CD8-positive, alpha-beta memory T cell (primary cell): ENCODE results near the gene PTCSC3. TPM values are rescaled to one million over a fixed set of nuclear protein-coding genes. Genes with fewer than 3 reads are reported as not detected.

Experiments
- CTCF ChIA-PET: fragments of 350-600 bp; sonication (Branson Sonifier 250); formaldehyde crosslinking; loops from one replicate; lab custom pipeline; 2021; ENCODE audit warnings: antibody characterized with exemption; lab: Charles Lee
- POLR2A ChIA-PET: fragments of 350-600 bp; sonication (Branson Sonifier 250); formaldehyde crosslinking; loops from one replicate; lab custom pipeline; 2021; ENCODE audit warnings: antibody characterized with exemption; lab: Charles Lee
- DNase-seq, 5 donors: peaks; one replicate each; pipeline versions ENCODE4 v3.0.0 to v3.0.0-alpha.2; 2020 to 2022; ENCODE audit warnings: mixed read lengths in 1 of 5
- H3K27ac ChIP-seq: one replicate; pipeline ENCODE4 v1.7.0; 2013; ENCODE audit warnings: low read depth, mild to moderate bottlenecking, low read length, moderate library complexity
- H3K27me3 ChIP-seq: 2 replicates; pipeline ENCODE4 v1.7.0; 2013; ENCODE audit warnings: low read length, mild to moderate bottlenecking; ENCODE audit not compliant: insufficient read depth, poor library complexity, severe bottlenecking
- H3K36me3 ChIP-seq: 2 replicates; pipeline ENCODE4 v1.7.0; 2013; ENCODE audit warnings: mild to moderate bottlenecking, low read length, moderate library complexity; ENCODE audit not compliant: insufficient read depth
- H3K4me1 ChIP-seq: 2 replicates; pipeline ENCODE4 v1.7.0; 2013; ENCODE audit warnings: mild to moderate bottlenecking, low read length, moderate library complexity; ENCODE audit not compliant: insufficient read depth
- H3K4me3 ChIP-seq: 2 replicates; pipeline ENCODE4 v1.7.0; 2013; ENCODE audit warnings: mild to moderate bottlenecking, low read length
- H3K9me3 ChIP-seq: 2 replicates; pipeline ENCODE4 v1.7.0; 2013; ENCODE audit warnings: mild to moderate bottlenecking, low read length
- H3K27ac Mint-ChIP-seq, 8 donors: one replicate each; pipeline ENCODE4 v1.8.0; 2020 to 2021; ENCODE audit warnings: mixed read lengths in 8 of 8, mild to moderate bottlenecking in 6 of 8, inconsistent platforms in 3 of 8, moderate library complexity in 3 of 8
- H3K27me3 Mint-ChIP-seq, 2 donors: one replicate each; pipeline ENCODE4 v1.8.0; 2020 to 2021; ENCODE audit warnings: mixed read lengths in 2 of 2, mild to moderate bottlenecking in 1 of 2, moderate library complexity in 1 of 2
- H3K36me3 Mint-ChIP-seq, 3 donors: one replicate each; pipeline ENCODE4 v1.8.0; 2020 to 2021; ENCODE audit warnings: mixed read lengths in 3 of 3, inconsistent platforms in 1 of 3, mild to moderate bottlenecking in 1 of 3
- H3K4me1 Mint-ChIP-seq, 3 donors: one replicate each; pipeline ENCODE4 v1.8.0; 2020 to 2021; ENCODE audit warnings: mixed read lengths in 3 of 3, inconsistent platforms in 1 of 3, mild to moderate bottlenecking in 1 of 3
- H3K4me3 Mint-ChIP-seq, 7 donors: one replicate each; pipeline ENCODE4 v1.8.0; 2020 to 2021; ENCODE audit warnings: mixed read lengths in 7 of 7, mild to moderate bottlenecking in 6 of 7, moderate library complexity in 4 of 7, inconsistent platforms in 2 of 7
- H3K9me3 Mint-ChIP-seq, 5 donors: one replicate each; pipeline ENCODE4 v1.8.0; 2020 to 2022; ENCODE audit warnings: mixed read lengths in 5 of 5, mild to moderate bottlenecking in 3 of 5, moderate library complexity in 2 of 5, inconsistent platforms in 1 of 5
- polyA plus RNA-seq: library from polyadenylated mRNA; unstranded; fragments of 300-500 nt; fragmentation: Illumina TruSeq; gene quantifications from one replicate; pipeline ENCODE4 v1.2.3, GENCODE V29; 2021
- total RNA-seq, 2 experiments: library from RNA; stranded (reverse); gene quantifications; one replicate each; pipeline ENCODE4 v1.2.3, GENCODE V29; 2021

The PTCSC3 gene
- total and polyA plus RNA-seq, 3 experiments from 2014 or later, result not detected

DNA sequence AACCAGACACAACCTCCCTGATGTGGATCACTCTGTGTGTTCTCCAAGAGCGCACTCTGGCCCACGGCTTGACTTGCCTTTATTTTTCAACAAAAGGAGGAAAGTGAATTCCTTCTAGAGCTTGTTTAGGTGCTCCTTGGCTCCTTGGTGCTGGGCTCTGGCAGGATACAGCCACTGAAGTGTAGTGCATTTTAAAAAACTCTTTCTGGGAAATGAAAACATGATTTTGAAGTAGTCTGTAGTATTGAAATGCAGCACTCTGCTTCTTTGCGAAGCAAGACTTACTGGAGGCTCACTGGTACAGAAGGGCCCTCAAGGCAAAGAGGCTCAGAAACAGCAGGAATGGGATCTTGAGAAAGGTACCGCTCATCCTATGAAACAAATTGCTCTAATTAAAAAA lies 81.6 kb downstream of the PTCSC3 start:
- no peak overlapping the region for H3K27ac Mint-ChIP-seq
- H3K27me3 Mint-ChIP-seq, result peaks cover 10 to 22% of the 10 kb centered on the region in 2 donors
- Histone ChIP-seq H3K27ac (no peak overlapping the region), H3K27me3 (no peaks in the 10 kb centered on the region), H3K4me3 (no peak overlapping the region), H3K36me3 (no peaks in the 10 kb centered on the region), H3K4me1 (no peaks in the 10 kb centered on the region), H3K9me3 (no peaks in the 10 kb centered on the region)
- no peaks in the 10 kb centered on the region for H3K4me1 Mint-ChIP-seq
- no peak for DNase-seq
- POLR2A ChIA-PET, result no interaction called here
- H3K9me3 Mint-ChIP-seq, result peaks cover 0 to 5% (median 2%) of the 10 kb centered on the region in 5 donors
- CTCF ChIA-PET, result no interaction called here
- no peaks in the 10 kb centered on the region for H3K36me3 Mint-ChIP-seq
- H3K4me3 Mint-ChIP-seq, result no peak overlapping the region

DNA sequence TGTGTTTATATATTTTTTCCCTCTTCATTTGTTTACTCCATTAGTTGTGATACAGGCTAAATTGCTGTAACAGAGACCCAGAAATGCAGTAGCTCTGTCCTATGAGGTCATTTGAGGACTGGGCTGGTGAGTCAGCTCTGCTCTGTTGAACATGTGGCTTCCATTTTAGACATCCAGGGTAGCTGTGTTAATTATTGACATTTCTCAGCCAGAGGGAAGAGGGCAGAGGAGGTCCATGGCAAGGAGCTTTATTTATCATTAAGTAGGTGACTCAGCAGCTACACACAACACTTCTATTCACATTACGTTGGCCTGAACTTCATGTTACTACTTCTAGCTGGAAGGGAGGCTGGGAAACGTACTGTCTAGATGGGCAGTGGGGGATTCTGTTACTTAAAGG lies 85.4 kb downstream of the PTCSC3 start:
- Mint-ChIP-seq H3K27me3 (peaks cover 0 to 13% of the 10 kb centered on the region in 2 donors), H3K9me3 (peaks cover 0 to 3% (median 0%) of the 10 kb centered on the region in 5 donors), H3K4me3 (no peak overlapping the region), H3K27ac (no peak overlapping the region), H3K36me3 (no peaks in the 10 kb centered on the region), H3K4me1 (no peaks in the 10 kb centered on the region)
- Histone ChIP-seq H3K9me3 (no peaks in the 10 kb centered on the region), H3K27ac (no peak overlapping the region), H3K4me3 (no peak overlapping the region), H3K36me3 (no peaks in the 10 kb centered on the region), H3K27me3 (no peaks in the 10 kb centered on the region), H3K4me1 (no peaks in the 10 kb centered on the region)
- DNase-seq, result no peak
- ChIA-PET CTCF (no interaction called here), POLR2A (no interaction called here)

DNA sequence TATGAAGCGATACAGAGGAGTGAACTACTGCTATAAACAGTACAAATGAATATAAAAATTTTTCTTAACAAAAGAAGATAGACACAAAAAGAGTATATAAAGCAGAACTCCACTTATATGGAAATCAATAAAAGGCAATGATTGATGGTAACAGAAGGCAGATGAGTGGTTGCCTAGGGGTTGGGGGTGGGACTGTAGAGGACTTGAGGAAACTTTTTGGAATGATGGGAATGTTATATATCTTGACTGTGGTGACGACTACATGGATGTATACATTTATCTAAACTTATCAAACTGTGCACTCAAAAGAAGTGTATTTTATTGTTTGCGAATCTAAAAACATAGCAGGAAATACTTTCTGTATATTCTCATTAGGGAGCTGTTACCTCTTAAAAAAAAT lies 89.1 kb downstream of the PTCSC3 start:
- Mint-ChIP-seq H3K4me1 (no peaks in the 10 kb centered on the region), H3K9me3 (peaks cover 0 to 4% (median 0%) of the 10 kb centered on the region in 5 donors), H3K4me3 (no peak overlapping the region), H3K27ac (no peak overlapping the region), H3K27me3 (peaks cover 0 to 19% of the 10 kb centered on the region in 2 donors), H3K36me3 (no peaks in the 10 kb centered on the region)
- H3K9me3 ChIP-seq, result no peaks in the 10 kb centered on the region
- H3K27ac ChIP-seq, result no peak overlapping the region
- H3K36me3 ChIP-seq, result no peaks in the 10 kb centered on the region
- H3K4me1 ChIP-seq, result no peaks in the 10 kb centered on the region
- ChIA-PET CTCF (no interaction called here), POLR2A (no interaction called here)
- H3K4me3 ChIP-seq, result no peak overlapping the region
- H3K27me3 ChIP-seq, result no peaks in the 10 kb centered on the region
- DNase-seq, result no peak

DNA sequence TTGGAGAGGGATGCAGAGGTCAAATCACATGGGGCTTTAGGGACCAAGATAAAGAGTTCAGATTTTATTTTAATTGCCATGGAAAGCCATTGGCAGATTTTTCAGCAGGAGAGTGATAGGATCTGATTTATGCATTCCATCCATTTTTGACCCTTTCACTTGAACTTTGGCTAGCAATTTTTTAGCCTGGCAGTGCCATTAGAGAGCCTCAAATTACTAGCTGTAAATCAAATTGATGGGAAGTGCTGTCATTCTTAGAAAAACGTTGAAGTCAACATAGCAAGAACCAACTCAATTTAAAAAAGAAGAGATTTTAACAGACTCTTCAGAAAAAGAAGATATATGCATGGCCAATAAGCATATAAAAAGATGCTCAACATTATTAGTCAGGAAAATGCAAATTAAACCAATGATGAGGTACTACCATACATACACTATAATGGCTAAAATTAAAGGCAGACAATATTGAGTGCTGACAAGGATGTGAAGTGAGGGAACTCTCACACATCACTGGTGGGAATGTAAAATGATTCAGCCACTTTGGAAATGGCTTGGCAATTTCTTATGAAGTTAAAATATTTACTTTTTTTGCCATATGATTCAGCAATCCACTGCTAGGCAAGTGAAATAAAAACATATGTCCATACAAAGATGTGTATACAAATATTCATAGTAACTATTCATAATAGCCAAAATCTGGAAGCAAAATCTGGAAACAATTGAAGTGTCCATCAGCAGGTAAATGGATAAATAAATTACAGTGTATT lies 89.7 kb downstream of the PTCSC3 start:
- Histone ChIP-seq H3K4me3 (no peak overlapping the region), H3K4me1 (no peaks in the 10 kb centered on the region), H3K27ac (no peak overlapping the region), H3K36me3 (no peaks in the 10 kb centered on the region), H3K9me3 (no peaks in the 10 kb centered on the region), H3K27me3 (no peaks in the 10 kb centered on the region)
- POLR2A ChIA-PET, result no interaction called here
- H3K36me3 Mint-ChIP-seq, result no peaks in the 10 kb centered on the region
- H3K27me3 Mint-ChIP-seq, result peaks cover 0 to 19% of the 10 kb centered on the region in 2 donors
- no peaks in the 10 kb centered on the region for H3K4me1 Mint-ChIP-seq
- DNase-seq, result no peak
- H3K27ac Mint-ChIP-seq, result no peak overlapping the region
- no peak overlapping the region for H3K4me3 Mint-ChIP-seq
- CTCF ChIA-PET, result no interaction called here
- H3K9me3 Mint-ChIP-seq, result peaks cover 0 to 4% (median 0%) of the 10 kb centered on the region in 5 donors

DNA sequence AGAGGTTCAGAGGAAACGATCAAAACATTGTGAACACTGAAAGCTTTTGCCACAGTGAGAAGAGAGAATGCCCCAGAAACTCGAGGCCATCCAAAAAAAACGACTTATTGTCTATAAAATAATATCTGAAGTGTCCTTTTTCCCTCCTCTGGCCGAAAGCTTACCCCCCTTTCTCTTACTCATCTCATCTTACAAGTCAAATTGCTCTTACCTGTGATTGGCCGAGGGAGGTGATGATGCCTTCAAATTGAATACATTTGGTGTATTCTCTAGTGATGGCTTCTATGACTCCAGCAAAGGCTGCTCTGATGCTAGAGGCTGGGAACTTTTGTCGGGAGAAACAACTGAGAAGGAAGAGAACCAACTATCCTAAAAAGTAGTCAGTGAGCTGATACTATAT lies 90.7 kb downstream of the PTCSC3 start:
- Mint-ChIP-seq H3K36me3 (no peaks in the 10 kb centered on the region), H3K9me3 (peaks cover 0 to 4% (median 0%) of the 10 kb centered on the region in 5 donors)
- CTCF ChIA-PET, result no interaction called here

More for the DNA sequence above, 90.7 kb downstream of the PTCSC3 start:
- Mint-ChIP-seq H3K27me3 (peaks cover 0 to 19% of the 10 kb centered on the region in 2 donors), H3K4me1 (no peaks in the 10 kb centered on the region), H3K27ac (no peak overlapping the region), H3K4me3 (no peak overlapping the region)
- no peaks in the 10 kb centered on the region for H3K27me3 ChIP-seq
- H3K4me1 ChIP-seq, result no peaks in the 10 kb centered on the region
- H3K9me3 ChIP-seq, result no peaks in the 10 kb centered on the region
- no peak overlapping the region for H3K4me3 ChIP-seq
- POLR2A ChIA-PET, result no interaction called here
- no peaks in the 10 kb centered on the region for H3K36me3 ChIP-seq
- no peak for DNase-seq
- H3K27ac ChIP-seq, result no peak overlapping the region

Other genes with a start within 250 kb of the PTCSC3 start
- gene MBIP, start 143.9 kb upstream of the PTCSC3 start, total RNA-seq, result 10 to 100 TPM; 27.4 to 29.6 TPM
- 14.6 TPM for gene MBIP, start 143.9 kb upstream of the PTCSC3 start, polyA plus RNA-seq